ENCODE data around the gene LGALS1. TPM values are rescaled to one million over a fixed set of nuclear protein-coding genes. Genes with fewer than 3 reads are reported as not detected.

LGALS1 gene
- total and polyA plus RNA-seq, 2 donors (not counting 1 experiment from before 2014, with no cell fraction given): 106 to 207 TPM

DNA sequence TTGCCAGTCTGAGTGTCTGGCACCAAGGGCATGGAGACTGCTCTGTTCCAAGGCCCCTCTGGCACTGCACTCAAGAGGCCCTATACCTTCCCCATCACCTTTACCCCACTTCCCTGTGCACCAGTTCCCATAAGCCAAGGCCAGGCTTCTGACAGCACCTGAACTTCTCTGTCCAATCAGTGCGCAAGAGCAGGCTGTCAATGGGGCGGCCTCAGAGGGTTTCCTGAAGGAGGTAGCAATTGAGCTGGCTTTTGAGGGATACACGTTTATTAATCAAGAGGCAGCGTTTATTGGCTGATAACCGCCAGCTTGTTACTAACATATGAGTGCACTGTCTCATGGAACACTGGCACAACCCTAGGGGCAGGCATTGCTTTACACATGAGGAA is 33.9 kb upstream of the LGALS1 start:
- Histone ChIP-seq H4K20me1 (ENCODE audit: control insufficient read depth, insufficient read depth, low read length, poor library complexity, severe bottlenecking) (peaks cover 20% of the 10 kb centered on the region), H3K4me1 (ENCODE audit: control insufficient read depth in 2 of 2, insufficient read depth in 2 of 2, low read length in 2 of 2) (peaks cover 42 to 57% of the 10 kb centered on the region in 2 donors), H3K36me3 (replicated peaks in 1 of 2; ENCODE audit: control extremely low read depth in 1 of 2, control insufficient read depth in 1 of 2, extremely low read depth in 1 of 2, insufficient read depth in 2 of 2, low read length in 1 of 2) (peaks cover 0 to 47% of the 10 kb centered on the region in 2 experiments), H2AFZ (ENCODE audit: insufficient read depth, low read depth, low read length, poor library complexity, severe bottlenecking) (no peak overlapping the region), H3K9me3 (ENCODE audit: control extremely low read depth in 1 of 3, control insufficient read depth in 2 of 3, insufficient read depth in 1 of 3, low read length in 2 of 3) (no peaks in the 10 kb centered on the region), H3K4me2 (replicated peaks; ENCODE audit: low read depth, low read length, poor library complexity, severe bottlenecking) (no peak overlapping the region), H3K4me3 (ENCODE audit: control extremely low read depth in 1 of 5, extremely low read depth in 1 of 5, insufficient read depth in 1 of 5, low read depth in 2 of 5, low read length in 4 of 5) (no peak overlapping the region), H3K9ac (ENCODE audit: low read length) (no peak overlapping the region), H3K27ac (ENCODE audit: low read length in 2 of 2) (peak overlapping the region in 1 of 2 donors; percentile 79), H3K79me2 (ENCODE audit: control insufficient read depth, insufficient read depth, low read length) (peaks cover 33% of the 10 kb centered on the region), H3K27me3 (replicated peaks in 1 of 4; ENCODE audit: control extremely low read depth in 1 of 4, control insufficient read depth in 3 of 4, insufficient read depth in 4 of 4, low read length in 3 of 4) (no peaks in the 10 kb centered on the region)
- H3K4me1 Mint-ChIP-seq: peaks cover 50% of the 10 kb centered on the region
- H3K9me3 Mint-ChIP-seq (ENCODE audit: insufficient read depth): no peaks in the 10 kb centered on the region
- WGBS (ENCODE audit: insufficient coverage): 94% methylated on average over 5 of the region's 5 CpGs
- TF ChIP-seq EZH2 (IDR thresholded peaks at IDR 0.05; ENCODE audit: borderline replicate concordance, insufficient read depth, low read depth, low read length, poor library complexity, severe bottlenecking): no peak
- TF ChIP-seq, protein P1, sequence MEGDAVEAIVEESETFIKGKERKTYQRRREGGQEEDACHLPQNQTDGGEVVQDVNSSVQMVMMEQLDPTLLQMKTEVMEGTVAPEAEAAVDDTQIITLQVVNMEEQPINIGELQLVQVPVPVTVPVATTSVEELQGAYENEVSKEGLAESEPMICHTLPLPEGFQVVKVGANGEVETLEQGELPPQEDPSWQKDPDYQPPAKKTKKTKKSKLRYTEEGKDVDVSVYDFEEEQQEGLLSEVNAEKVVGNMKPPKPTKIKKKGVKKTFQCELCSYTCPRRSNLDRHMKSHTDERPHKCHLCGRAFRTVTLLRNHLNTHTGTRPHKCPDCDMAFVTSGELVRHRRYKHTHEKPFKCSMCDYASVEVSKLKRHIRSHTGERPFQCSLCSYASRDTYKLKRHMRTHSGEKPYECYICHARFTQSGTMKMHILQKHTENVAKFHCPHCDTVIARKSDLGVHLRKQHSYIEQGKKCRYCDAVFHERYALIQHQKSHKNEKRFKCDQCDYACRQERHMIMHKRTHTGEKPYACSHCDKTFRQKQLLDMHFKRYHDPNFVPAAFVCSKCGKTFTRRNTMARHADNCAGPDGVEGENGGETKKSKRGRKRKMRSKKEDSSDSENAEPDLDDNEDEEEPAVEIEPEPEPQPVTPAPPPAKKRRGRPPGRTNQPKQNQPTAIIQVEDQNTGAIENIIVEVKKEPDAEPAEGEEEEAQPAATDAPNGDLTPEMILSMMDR (IDR thresholded peaks at IDR 0.05): no peak
- DNase-seq: no peak
- H3K27ac Mint-ChIP-seq: peak overlapping the region; percentile 95
- no peaks in the 10 kb centered on the region for H3K27me3 Mint-ChIP-seq
- CTCF ChIA-PET: interaction anchor here (0.7 to 22.4 kb wide), 7 partner anchors 9 to 255 kb away, joined by 3 to 620 read pairs (median 5); partner anchors contain the start of genes GGA1, LGALS1, NOL12 and PDXP
- H3K4me3 Mint-ChIP-seq: peak overlapping the region; percentile 26
- POLR2A ChIA-PET: interaction anchor here (0.8 to 2.7 kb wide), 4 partner anchors 8 to 34 kb away, joined by 3 to 27 read pairs (median 7); no protein-coding TSS in a partner anchor
- no peak for ATAC-seq (ENCODE audit: low read depth)
- intact Hi-C loops (cut with micrococcal nuclease): no loop called here

DNA sequence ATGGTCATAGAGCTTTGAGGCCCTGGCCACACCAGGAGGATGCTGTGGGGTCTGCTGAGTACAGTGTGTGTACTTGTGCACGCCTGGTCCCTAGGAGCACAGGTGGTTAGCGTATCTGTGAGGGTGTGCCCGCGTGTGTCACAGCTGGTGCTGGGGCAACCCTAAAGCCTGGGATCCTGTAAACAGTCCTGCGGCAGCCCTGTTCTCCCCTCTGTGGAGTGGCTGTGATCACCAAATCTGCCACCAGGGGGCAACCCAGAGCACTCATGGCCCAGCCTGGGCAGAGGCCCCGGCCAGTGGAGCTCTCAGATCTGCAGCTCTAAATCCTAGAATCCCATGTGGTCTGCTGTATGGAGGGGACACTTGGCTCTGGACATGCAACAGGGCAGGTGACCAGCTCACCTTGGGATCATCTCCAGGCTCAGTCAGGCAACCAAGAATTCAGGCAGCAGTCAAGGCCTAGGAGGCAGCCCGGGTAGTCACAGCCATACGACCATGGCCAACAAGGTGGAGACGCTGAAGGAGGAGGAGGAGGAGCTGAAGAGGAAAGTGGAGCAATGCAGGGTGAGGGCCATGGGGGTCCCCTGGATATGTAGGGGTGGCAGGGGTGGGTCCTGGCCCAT is 32.1 kb upstream of the LGALS1 start:
- ChIA-PET POLR2A (interaction anchor here (0.5 to 2.7 kb wide), 13 partner anchors 10 to 1251 kb away, joined by 3 to 27 read pairs (median 5); partner anchors contain the start of genes LGALS1, NOL12 and PDXP), CTCF (interaction anchor here (0.7 to 22.4 kb wide), 17 partner anchors 8 to 1262 kb away, joined by 3 to 620 read pairs (median 6); partner anchors contain the start of genes ANKRD54, GGA1, LGALS1 and NOL12)
- Histone ChIP-seq H3K9me3 (ENCODE audit: control extremely low read depth in 1 of 3, control insufficient read depth in 2 of 3, insufficient read depth in 1 of 3, low read length in 2 of 3) (no peaks in the 10 kb centered on the region), H3K4me2 (replicated peaks; ENCODE audit: low read depth, low read length, poor library complexity, severe bottlenecking) (peak overlapping the region; percentile 49), H3K9ac (ENCODE audit: low read length) (no peak overlapping the region), H3K4me3 (ENCODE audit: control extremely low read depth in 1 of 5, extremely low read depth in 1 of 5, insufficient read depth in 1 of 5, low read depth in 2 of 5, low read length in 4 of 5) (no peak overlapping the region), H3K79me2 (ENCODE audit: control insufficient read depth, insufficient read depth, low read length) (peaks cover 44% of the 10 kb centered on the region), H3K27ac (ENCODE audit: low read length in 2 of 2) (no peak overlapping the region), H2AFZ (ENCODE audit: insufficient read depth, low read depth, low read length, poor library complexity, severe bottlenecking) (peak overlapping the region; percentile 18), H3K27me3 (replicated peaks in 1 of 4; ENCODE audit: control extremely low read depth in 1 of 4, control insufficient read depth in 3 of 4, insufficient read depth in 4 of 4, low read length in 3 of 4) (no peaks in the 10 kb centered on the region), H4K20me1 (ENCODE audit: control insufficient read depth, insufficient read depth, low read length, poor library complexity, severe bottlenecking) (peaks cover 20% of the 10 kb centered on the region), H3K36me3 (replicated peaks in 1 of 2; ENCODE audit: control extremely low read depth in 1 of 2, control insufficient read depth in 1 of 2, extremely low read depth in 1 of 2, insufficient read depth in 2 of 2, low read length in 1 of 2) (peaks cover 2 to 65% of the 10 kb centered on the region in 2 experiments), H3K4me1 (ENCODE audit: control insufficient read depth in 2 of 2, insufficient read depth in 2 of 2, low read length in 2 of 2) (peaks cover 24 to 39% of the 10 kb centered on the region in 2 donors)
- WGBS (ENCODE audit: insufficient coverage): 34% methylated on average over 9 of the region's 9 CpGs
- intact Hi-C loops (cut with micrococcal nuclease): loop anchor here (1.0 kb wide), 5 partner anchors 10 to 38 kb away; partner anchors contain the start of gene PDXP
- Mint-ChIP-seq H3K4me3 (peak overlapping the region; percentile 56), H3K9me3 (ENCODE audit: insufficient read depth) (no peaks in the 10 kb centered on the region), H3K27me3 (no peaks in the 10 kb centered on the region), H3K4me1 (peaks cover 35% of the 10 kb centered on the region), H3K27ac (peak overlapping the region; percentile 87)
- TF ChIP-seq, protein P1 (IDR thresholded peaks at IDR 0.05): peak; percentile 91
- TF ChIP-seq EZH2 (IDR thresholded peaks at IDR 0.05; ENCODE audit: borderline replicate concordance, insufficient read depth, low read depth, low read length, poor library complexity, severe bottlenecking): no peak
- DNase-seq: peak; percentile 86
- ATAC-seq (ENCODE audit: low read depth): peak; percentile 75

All from B cell (primary cell).